Activated CD8-positive, alpha-beta T cell treated with anti-CD3 and anti-CD28 coated beads for 36 hours (primary cell): Measurements from ENCODE around the gene ATE1. TPM values are rescaled to one million over a fixed set of nuclear protein-coding genes. Genes with fewer than 3 reads are reported as not detected.
"Not testable (repeated sequence)": the region's sequence is repeated elsewhere in the genome, so short reads cannot be mapped to it uniquely, and the experiment has no call there.

Source experiments
- ATAC-seq: fragments of 200-7000 bp; cut with Tn5 transposase; one replicate; pipeline ENCODE4 v1.10.0; 2021; ENCODE audit warnings: mild to moderate bottlenecking, moderate library complexity
- CTCF ChIA-PET: fragments of 350-600 bp; sonication (Branson Sonifier 250); formaldehyde crosslinking; loops from one replicate; lab custom pipeline; 2021; ENCODE audit warnings: antibody characterized with exemption; lab: Charles Lee
- POLR2A ChIA-PET: fragments of 350-600 bp; sonication (Branson Sonifier 250); formaldehyde crosslinking; loops from one replicate; lab custom pipeline; 2021; ENCODE audit warnings: antibody characterized with exemption; lab: Charles Lee
- DNase-seq: peaks from one replicate; pipeline ENCODE4 v3.0.0-alpha.2; 2020
- H3K27ac Mint-ChIP-seq: one replicate; pipeline ENCODE4 v1.8.0; 2021; ENCODE audit warnings: mild to moderate bottlenecking, mixed read lengths
- H3K27me3 Mint-ChIP-seq: one replicate; pipeline ENCODE4 v1.8.0; 2021; ENCODE audit warnings: mixed read lengths
- H3K36me3 Mint-ChIP-seq: one replicate; pipeline ENCODE4 v1.8.0; 2021; ENCODE audit warnings: low read depth, mixed read lengths
- H3K4me1 Mint-ChIP-seq: one replicate; pipeline ENCODE4 v1.8.0; 2021; ENCODE audit warnings: low read depth, mixed read lengths
- H3K4me3 Mint-ChIP-seq: one replicate; pipeline ENCODE4 v1.8.0; 2021; ENCODE audit warnings: mild to moderate bottlenecking, moderate library complexity, mixed read lengths
- H3K9me3 Mint-ChIP-seq: one replicate; pipeline ENCODE4 v1.8.0; 2021; ENCODE audit warnings: mixed read lengths
- CTCF ChIP-seq: fragments of 200-600 bp; IDR thresholded peaks from one replicate; pipeline ENCODE4 v1.8.0; 2022; ENCODE audit warnings: antibody characterized with exemption, mild to moderate bottlenecking
- intact Hi-C: fragments of 100-400 bp; cut with micrococcal nuclease; formaldehyde crosslinking; loops from one replicate; pipeline ENCODE4 v1.10.0; 2022
- total RNA-seq, 2 experiments: library from RNA; stranded (reverse); gene quantifications; one replicate each; pipeline ENCODE4 v1.2.3, GENCODE V29; 2021

The ATE1 gene
- total RNA-seq, 2 experiments from 2014 or later, result 18.0 to 19.2 TPM

DNA sequence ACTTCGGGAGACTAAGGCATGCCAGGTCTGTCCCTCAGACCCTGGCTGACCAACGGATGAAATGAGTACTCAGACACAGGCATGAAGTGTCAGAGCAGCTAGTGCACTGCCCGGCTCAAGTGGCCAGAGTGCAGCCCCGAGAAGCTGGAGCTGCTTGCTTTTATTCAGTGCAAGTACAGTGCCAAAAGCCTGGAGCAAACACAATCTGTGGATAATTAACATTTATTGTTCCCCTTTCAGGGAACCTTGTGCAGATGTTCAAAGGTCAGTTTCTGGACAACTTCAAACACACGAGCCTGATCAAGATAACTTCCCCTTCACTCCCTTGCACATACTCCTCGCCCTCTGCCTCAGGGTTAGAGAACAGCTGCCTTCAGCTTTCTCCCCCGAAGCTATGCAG lies 7.9 kb upstream of the ATE1 start:
- no peak overlapping the region for H3K27ac Mint-ChIP-seq
- H3K4me1 Mint-ChIP-seq, result no peaks in the 10 kb centered on the region
- no peak overlapping the region for H3K4me3 Mint-ChIP-seq
- no peak for DNase-seq
- CTCF ChIA-PET, result no interaction called here
- intact Hi-C loops, result no loop called here
- H3K27me3 Mint-ChIP-seq, result peaks cover 17% of the 10 kb centered on the region
- no peaks in the 10 kb centered on the region for H3K9me3 Mint-ChIP-seq
- H3K36me3 Mint-ChIP-seq, result no peaks in the 10 kb centered on the region
- no peak for ATAC-seq
- POLR2A ChIA-PET, result no interaction called here
- no peak for TF ChIP-seq CTCF

DNA sequence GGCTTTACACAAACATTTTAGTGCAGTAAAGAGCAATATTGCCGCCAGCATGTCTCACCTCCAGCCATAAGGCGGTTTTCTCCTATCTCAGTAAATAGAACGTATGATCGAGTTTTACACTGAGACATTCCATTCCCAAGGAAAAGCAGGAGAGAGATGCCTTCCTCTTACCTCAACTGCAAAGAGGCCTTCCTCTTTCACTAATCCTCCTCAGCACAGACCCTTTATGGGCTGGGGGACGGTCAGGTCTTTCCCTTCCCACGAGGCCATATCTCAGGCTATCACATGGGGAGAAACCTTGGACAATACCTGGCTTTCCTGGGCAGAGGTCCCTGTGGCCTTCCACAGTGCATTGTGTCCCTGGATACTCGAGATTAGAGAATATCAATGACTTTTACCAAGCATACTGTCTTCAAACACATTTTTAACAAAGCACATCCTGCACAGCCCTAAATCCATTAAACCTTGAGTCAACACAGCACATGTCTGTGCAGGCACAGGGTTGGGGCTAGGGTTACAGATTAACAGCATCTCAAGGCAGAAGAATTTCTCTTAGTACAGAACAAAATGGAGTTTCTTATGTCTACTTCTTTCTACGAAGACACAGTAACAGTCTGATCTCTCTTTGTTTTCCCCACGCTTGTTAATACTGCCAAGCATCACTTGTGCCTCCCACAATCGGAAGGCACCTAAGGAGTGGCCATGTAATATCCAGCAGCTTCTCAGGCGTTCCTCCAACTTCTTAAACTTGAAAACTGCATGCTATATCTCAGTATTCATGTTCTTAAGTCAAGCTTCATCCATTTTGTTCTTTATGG lies 2.6 kb upstream of the ATE1 start:
- Mint-ChIP-seq H3K4me3 (peak overlapping the region; percentile 55), H3K4me1 (peaks cover 16% of the 10 kb centered on the region)
- H3K36me3 Mint-ChIP-seq, H3K27ac Mint-ChIP-seq, ATAC-seq, H3K9me3 Mint-ChIP-seq, POLR2A ChIA-PET, H3K27me3 Mint-ChIP-seq, CTCF ChIA-PET, DNase-seq, intact Hi-C loops: not testable (repeated sequence)

DNA sequence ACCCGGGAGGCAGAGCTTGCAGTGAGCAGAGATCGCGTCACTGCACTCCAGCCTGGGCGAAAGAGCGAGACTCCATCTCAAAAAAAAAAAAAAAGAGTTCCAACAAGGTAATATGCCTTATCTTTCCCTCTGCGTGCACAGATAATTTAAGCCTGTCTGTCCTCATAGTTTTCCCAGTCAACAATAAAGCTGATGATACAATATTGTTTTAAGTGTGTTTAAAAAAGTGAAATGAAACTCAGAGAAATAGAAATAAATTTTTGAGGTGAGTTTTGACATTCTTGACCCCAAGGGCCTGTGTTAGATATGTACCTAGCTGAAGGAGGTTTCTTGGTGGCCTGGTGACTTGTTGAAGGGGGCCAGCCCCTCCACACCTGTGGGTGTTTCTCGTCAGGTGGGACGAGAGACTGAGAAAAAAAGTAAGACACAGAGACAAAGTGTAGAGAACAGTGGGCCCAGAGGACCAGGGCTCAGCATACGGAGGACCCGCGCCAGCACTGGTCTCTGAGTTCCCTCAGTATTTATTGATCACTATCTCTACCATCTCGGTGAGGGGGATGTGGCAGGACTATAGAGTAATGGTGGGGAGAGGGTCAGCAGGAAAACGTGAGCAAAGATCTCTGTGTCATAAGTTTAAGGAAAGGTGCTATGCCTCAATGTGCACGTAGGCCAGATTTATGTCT lies 1.9 kb upstream of the ATE1 start:
- H3K9me3 Mint-ChIP-seq, CTCF ChIA-PET, POLR2A ChIA-PET, ATAC-seq, H3K27me3 Mint-ChIP-seq, DNase-seq, intact Hi-C loops, H3K36me3 Mint-ChIP-seq: not testable (repeated sequence)
- peak overlapping the region; percentile 55 for H3K4me3 Mint-ChIP-seq
- H3K27ac Mint-ChIP-seq, result peak overlapping the region; percentile 66
- peaks cover 20% of the 10 kb centered on the region for H3K4me1 Mint-ChIP-seq

- ATAC-seq, result no peak
- H3K27me3 Mint-ChIP-seq, result no peaks in the 10 kb centered on the region
- ChIA-PET POLR2A (interaction anchor here (1.0 to 2.2 kb wide), 3 partner anchors 8 to 45 kb away, joined by 3 to 9 read pairs (median 3); no protein-coding TSS in a partner anchor), CTCF (interaction anchor here (1.3 to 1.8 kb wide), 3 partner anchors 28 to 45 kb away, joined by 4 read pairs; no protein-coding TSS in a partner anchor)
- TF ChIP-seq CTCF, result no peak
- H3K4me1 Mint-ChIP-seq, result peaks cover 20% of the 10 kb centered on the region
- H3K9me3 Mint-ChIP-seq, result no peaks in the 10 kb centered on the region
- DNase-seq, result no peak
- H3K27ac Mint-ChIP-seq, result peak overlapping the region; percentile 97
- intact Hi-C loops, result no loop called here
- H3K36me3 Mint-ChIP-seq, result peaks cover 3% of the 10 kb centered on the region
- H3K4me3 Mint-ChIP-seq, result peak overlapping the region; percentile 84
Observed at GRCh38 chr10:121928528-121928884, 675 bp upstream of the ATE1 start.

- intact Hi-C loops, result no loop called here
- Mint-ChIP-seq H3K4me3 (peak overlapping the region; percentile 84), H3K9me3 (no peaks in the 10 kb centered on the region)
Observed at GRCh38 chr10:121927318-121927840, 452 bp downstream of the ATE1 start.

More at GRCh38 chr10:121927318-121927840, 452 bp downstream of the ATE1 start:
- Mint-ChIP-seq H3K27ac (peak overlapping the region; percentile 85), H3K27me3 (no peaks in the 10 kb centered on the region), H3K36me3 (peaks cover 7% of the 10 kb centered on the region), H3K4me1 (peaks cover 21% of the 10 kb centered on the region)
- ChIA-PET POLR2A (interaction anchor here (0.7 to 2.2 kb wide), 4 partner anchors 10 to 47 kb away, joined by 3 to 9 read pairs (median 3); no protein-coding TSS in a partner anchor), CTCF (interaction anchor here (1.4 to 1.8 kb wide), 2 partner anchors 26 to 47 kb away, joined by 4 read pairs; no protein-coding TSS in a partner anchor)
- DNase-seq (peak; percentile 49), ATAC-seq (peak; percentile 35)
- no peak for TF ChIP-seq CTCF
